ENCODE data around the gene CDH4.

GRCh38 chr20:61555566-61555965 lies 303.5 kb downstream of the CDH4 start:
- TF ChIP-seq ZBTB7A (IDR thresholded peaks at IDR 0.05; ENCODE audit: low read depth) (no peak), TAF1 (IDR thresholded peaks at IDR 0.05; ENCODE audit: low read depth) (no peak), CREB1 (IDR thresholded peaks at IDR 0.05; ENCODE audit: low read depth) (no peak), YY1 (IDR thresholded peaks at IDR 0.05; ENCODE audit: low read depth) (no peak), EP300 (IDR thresholded peaks at IDR 0.05; ENCODE audit: borderline replicate concordance) (no peak), CEBPB (IDR thresholded peaks at IDR 0.05) (no peak), REST (IDR thresholded peaks at IDR 0.05; ENCODE audit: low read depth) (no peak)

Data from Ishikawa (cell line).